Keratinocyte (primary cell): Measurements from ENCODE around the gene ERGIC1. TPM values are rescaled to one million over a fixed set of nuclear protein-coding genes. Genes with fewer than 3 reads are reported as not detected.
A peak's percentile ranks its signal among the peaks of the same experiment; 100 is the strongest.

ENCODE experiments used
- DNase-seq: peaks from one replicate; pipeline ENCODE4 v3.0.0-alpha.2; 2011; ENCODE audit warnings: low read depth, missing footprints, low spot score
- FAIRE-seq: peaks from 2 replicates; lab custom pipeline; 2011; peaks lifted over from hg19 to GRCh38; lab: Jason Lieb, UNC
- H2AFZ ChIP-seq: 2 replicates; pipeline ENCODE4 v1.6.0; 2012; ENCODE audit warnings: low read length, control low read depth, inconsistent platforms; ENCODE audit not compliant: control insufficient read depth
- H3K27ac ChIP-seq: 2 replicates; pipeline ENCODE4 v1.5.1; 2011; ENCODE audit warnings: low read length; ENCODE audit not compliant: control insufficient read depth, insufficient read depth
- H3K27me3 ChIP-seq: 3 replicates; pipeline ENCODE4 v1.6.0; 2011; ENCODE audit warnings: low read length; ENCODE audit not compliant: control insufficient read depth, insufficient read depth; ENCODE audit errors: extremely low read depth
- H3K36me3 ChIP-seq, 2 experiments: 2 replicates in 1 of 2; 3 replicates in 1 of 2; pipeline ENCODE4 v1.5.1; 2011; ENCODE audit warnings: low read length in 2 of 2, mild to moderate bottlenecking in 1 of 2; ENCODE audit not compliant: control insufficient read depth in 2 of 2, insufficient read depth in 2 of 2; ENCODE audit errors: extremely low read depth in 1 of 2
- H3K4me1 ChIP-seq: 3 replicates; pipeline ENCODE4 v1.5.1; 2011; ENCODE audit warnings: low read length; ENCODE audit not compliant: control insufficient read depth, insufficient read depth; ENCODE audit errors: extremely low read depth
- H3K4me2 ChIP-seq: 3 replicates; pipeline ENCODE4 v1.6.0; 2011; ENCODE audit warnings: low read depth, low read length; ENCODE audit not compliant: control insufficient read depth, insufficient read depth; ENCODE audit errors: extremely low read depth
- H3K4me3 ChIP-seq, 3 experiments: fragments of 200-600 bp in 1 of 3; sonication (generic) in 1 of 3; 2 replicates in 2 of 3; 3 replicates in 1 of 3; pipeline ENCODE4 v1.5.1; 2011 to 2016; ENCODE audit warnings: low read length in 3 of 3, mild to moderate bottlenecking in 3 of 3, control low read depth in 2 of 3, inconsistent platforms in 1 of 3, low read depth in 1 of 3, mixed read lengths in 1 of 3, mixed run types in 1 of 3, moderate library complexity in 1 of 3; ENCODE audit not compliant: control insufficient read depth in 2 of 3, insufficient read depth in 2 of 3; ENCODE audit errors: extremely low read depth in 1 of 3
- H3K79me2 ChIP-seq: 2 replicates; pipeline ENCODE4 v1.6.0; 2012; ENCODE audit warnings: low read length; ENCODE audit not compliant: control insufficient read depth, insufficient read depth
- H3K9ac ChIP-seq: 3 replicates; pipeline ENCODE4 v1.6.0; 2011; ENCODE audit warnings: low read length; ENCODE audit not compliant: control insufficient read depth, insufficient read depth; ENCODE audit errors: extremely low read depth
- H3K9me1 ChIP-seq: 3 replicates; pipeline ENCODE4 v1.6.0; 2011; ENCODE audit warnings: low read length; ENCODE audit not compliant: control insufficient read depth, insufficient read depth; ENCODE audit errors: extremely low read depth
- H3K9me3 ChIP-seq: 2 replicates; pipeline ENCODE4 v1.5.1; 2012; ENCODE audit warnings: low read depth, low read length; ENCODE audit not compliant: control insufficient read depth
- H4K20me1 ChIP-seq: 3 replicates; pipeline ENCODE4 v1.6.0; 2011; ENCODE audit warnings: low read length; ENCODE audit not compliant: control insufficient read depth, insufficient read depth; ENCODE audit errors: extremely low read depth
- EZH2 ChIP-seq: IDR thresholded peaks from one replicate; pipeline ENCODE4 v1.6.1; 2012; ENCODE audit warnings: inconsistent platforms, mild to moderate bottlenecking, low read length, moderate library complexity
- dilution Hi-C: fragments of 300-500 bp; cut with MboI; formaldehyde crosslinking; loops from one replicate; pipeline ENCODE4 v1.7.0; 2020; ENCODE audit warnings: low sequenced_read_pairs; ENCODE audit not compliant: extremely low pct_ligation_motif_present
- polyA plus RNA-seq, 5 experiments: library from polyadenylated mRNA; depleted of rRNA in 3 of 5; stranded (reverse) in 3 of 5; stranded (forward) in 1 of 5; unstranded in 1 of 5; fragments of >200 nt; gene quantifications; 1 replicate in 1 of 5; 2 replicates in 3 of 5; 3 replicates in 1 of 5; pipeline versions ENCODE4 v1.2.1 to v1.2.3, GENCODE V29; 2011 to 2012; ENCODE audit warnings: missing spikeins in 2 of 5, low read depth in 1 of 5, low replicate concordance in 1 of 5
- TF ChIP-seq, protein P1 (sequence below), 3 experiments: IDR thresholded peaks in 1 of 3; conservative IDR thresholded peaks in 1 of 3; optimal IDR thresholded peaks in 1 of 3; 2 replicates in 2 of 3; 3 replicates in 1 of 3; pipeline versions ENCODE3 to v1.5.1; 2011; ENCODE audit warnings: low read length in 3 of 3, mild to moderate bottlenecking in 3 of 3, moderate library complexity in 2 of 3, control low read depth in 1 of 3, inconsistent platforms in 1 of 3; ENCODE audit not compliant: insufficient read depth in 2 of 3; ENCODE audit errors: extremely low read depth in 1 of 3

The ERGIC1 gene
- polyA plus RNA-seq, 1 donor (not counting 4 experiments of a cell fraction or from before 2014, with no cell fraction given): 93.4 TPM

DNA sequence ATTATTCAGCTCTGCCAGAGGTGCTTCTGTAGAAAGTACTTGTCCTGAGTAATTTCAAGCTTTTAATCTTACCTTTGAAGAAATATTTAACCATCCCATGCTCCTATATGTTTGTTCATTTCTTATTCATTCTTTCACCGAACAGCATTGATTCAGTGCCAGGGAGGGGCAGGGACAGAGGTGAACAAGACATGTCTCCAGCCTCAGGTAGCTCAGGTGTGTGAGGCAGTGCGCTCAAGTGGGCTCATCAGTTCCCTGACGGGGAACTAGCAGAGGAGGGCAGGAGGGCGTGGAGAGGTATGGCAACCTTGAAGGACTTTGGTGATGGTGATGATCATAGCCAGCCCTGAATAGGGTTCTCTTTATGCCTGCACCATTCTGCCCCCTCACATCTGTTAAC lies 25.9 kb downstream of the ERGIC1 start:
- Histone ChIP-seq H3K79me2 (peaks cover 20% of the 10 kb centered on the region), H3K9me3 (no peaks in the 10 kb centered on the region), H3K9me1 (no peaks in the 10 kb centered on the region), H3K4me1 (peaks cover 25% of the 10 kb centered on the region), H3K4me2 (no peak overlapping the region), H2AFZ (no peak overlapping the region), H3K27ac (no peak overlapping the region), H3K9ac (peak overlapping the region; percentile 11), H3K27me3 (no peaks in the 10 kb centered on the region), H3K36me3 (peaks cover 6 to 12% of the 10 kb centered on the region in 2 experiments), H4K20me1 (peaks cover 2% of the 10 kb centered on the region), H3K4me3 (no peak overlapping the region)
- DNase-seq: no peak
- no peak for FAIRE-seq
- dilution Hi-C loops: no loop called here
- TF ChIP-seq, protein P1, sequence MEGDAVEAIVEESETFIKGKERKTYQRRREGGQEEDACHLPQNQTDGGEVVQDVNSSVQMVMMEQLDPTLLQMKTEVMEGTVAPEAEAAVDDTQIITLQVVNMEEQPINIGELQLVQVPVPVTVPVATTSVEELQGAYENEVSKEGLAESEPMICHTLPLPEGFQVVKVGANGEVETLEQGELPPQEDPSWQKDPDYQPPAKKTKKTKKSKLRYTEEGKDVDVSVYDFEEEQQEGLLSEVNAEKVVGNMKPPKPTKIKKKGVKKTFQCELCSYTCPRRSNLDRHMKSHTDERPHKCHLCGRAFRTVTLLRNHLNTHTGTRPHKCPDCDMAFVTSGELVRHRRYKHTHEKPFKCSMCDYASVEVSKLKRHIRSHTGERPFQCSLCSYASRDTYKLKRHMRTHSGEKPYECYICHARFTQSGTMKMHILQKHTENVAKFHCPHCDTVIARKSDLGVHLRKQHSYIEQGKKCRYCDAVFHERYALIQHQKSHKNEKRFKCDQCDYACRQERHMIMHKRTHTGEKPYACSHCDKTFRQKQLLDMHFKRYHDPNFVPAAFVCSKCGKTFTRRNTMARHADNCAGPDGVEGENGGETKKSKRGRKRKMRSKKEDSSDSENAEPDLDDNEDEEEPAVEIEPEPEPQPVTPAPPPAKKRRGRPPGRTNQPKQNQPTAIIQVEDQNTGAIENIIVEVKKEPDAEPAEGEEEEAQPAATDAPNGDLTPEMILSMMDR (optimal IDR thresholded peaks at IDR 0.05 in 1 of 3, IDR thresholded peaks at IDR 0.05 in 1 of 3, conservative IDR thresholded peaks at IDR 0.05 in 1 of 3; ENCODE audit: extremely low read depth in 1 of 3, insufficient read depth in 2 of 3, low read length in 3 of 3): no peak
- TF ChIP-seq EZH2: no peak

DNA sequence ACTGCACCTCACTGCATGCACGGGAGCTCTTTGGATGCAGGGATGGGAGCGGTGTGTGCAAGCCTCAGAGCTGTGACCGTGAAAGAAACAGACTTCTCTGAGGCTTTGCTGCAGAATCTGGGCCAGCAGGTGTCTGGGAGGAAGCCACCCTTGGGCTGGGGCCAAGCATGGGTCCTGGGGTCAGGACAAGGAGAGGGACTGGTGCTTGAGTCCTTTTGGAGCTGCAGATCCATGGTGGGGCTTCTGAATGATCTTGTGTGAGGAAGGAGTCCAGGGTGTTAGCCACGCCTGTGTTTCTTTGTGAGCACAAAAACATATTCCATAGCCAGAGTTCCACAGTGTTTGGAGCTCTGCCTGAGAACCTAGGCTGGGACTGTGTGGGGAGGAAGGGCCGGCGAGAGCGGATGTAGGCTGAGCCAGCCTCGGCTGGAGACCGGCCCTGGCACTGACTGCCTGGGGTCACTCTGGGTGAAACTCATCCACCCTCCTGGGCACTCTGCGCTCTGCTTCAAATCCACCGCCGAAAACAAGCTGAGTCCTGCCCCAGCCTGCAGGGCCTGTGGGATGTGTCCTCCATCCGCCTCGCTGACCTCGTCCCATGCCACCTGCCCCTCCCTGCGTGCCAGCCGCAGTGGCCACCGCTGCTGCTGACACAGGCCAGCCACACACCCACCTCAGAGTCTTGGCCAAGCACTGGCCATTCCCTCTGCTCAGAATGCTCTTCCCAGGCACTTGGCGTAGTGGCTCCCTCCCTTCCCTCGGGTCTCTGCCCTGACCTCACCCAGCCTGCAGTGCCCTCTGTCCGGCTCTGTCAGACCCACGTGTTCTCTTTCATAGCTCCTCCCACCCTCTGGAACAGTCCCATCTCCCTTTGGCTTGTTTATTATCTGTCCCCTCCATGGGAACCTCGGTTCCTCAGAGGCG lies 26.7 kb downstream of the ERGIC1 start:
- H3K9me1 ChIP-seq: no peaks in the 10 kb centered on the region
- H3K4me3 ChIP-seq: no peak overlapping the region
- TF ChIP-seq, protein P1 (optimal IDR thresholded peaks at IDR 0.05 in 1 of 3, IDR thresholded peaks at IDR 0.05 in 1 of 3, conservative IDR thresholded peaks at IDR 0.05 in 1 of 3; ENCODE audit: extremely low read depth in 1 of 3, insufficient read depth in 2 of 3, low read length in 3 of 3): no peak
- no peak for TF ChIP-seq EZH2
- peaks cover 4 to 11% of the 10 kb centered on the region in 2 experiments for H3K36me3 ChIP-seq
- H3K4me2 ChIP-seq: peak overlapping the region; percentile 52
- no peaks in the 10 kb centered on the region for H3K27me3 ChIP-seq
- no peaks in the 10 kb centered on the region for H3K9me3 ChIP-seq
- dilution Hi-C loops: no loop called here
- H3K79me2 ChIP-seq: peaks cover 16% of the 10 kb centered on the region
- FAIRE-seq (no peak), DNase-seq (peak; percentile 26)
- H4K20me1 ChIP-seq: peaks cover 2% of the 10 kb centered on the region
- H3K9ac ChIP-seq: peak overlapping the region; percentile 15
- peaks cover 21% of the 10 kb centered on the region for H3K4me1 ChIP-seq
- H3K27ac ChIP-seq: no peak overlapping the region
- no peak overlapping the region for H2AFZ ChIP-seq
